OCI-LY1 (cell line): ENCODE data around the gene CELA3B.
"Not testable (repeated sequence)": the region's sequence is repeated elsewhere in the genome, so short reads cannot be mapped to it uniquely, and the experiment has no call there.

Experiments
- EZH2 ChIP-seq: fragments of 200-600 bp; sonication (generic), shearing (Covaris generic); IDR thresholded peaks from 2 replicates; pipeline ENCODE4 v1.8.0; 2017; ENCODE audit warnings: borderline replicate concordance, mixed run types, mild to moderate bottlenecking, antibody characterized with exemption, low read length, moderate library complexity, mixed read lengths
- TF ChIP-seq, protein P1 (sequence below): fragments of 200-600 bp; sonication (generic), shearing (Covaris generic); IDR thresholded peaks from 2 replicates; pipeline ENCODE4 v1.5.1; 2017; ENCODE audit warnings: mild to moderate bottlenecking, antibody characterized with exemption, low read length, moderate library complexity, mixed read lengths

GRCh38 chr1:21996663-21996970, 19.8 kb downstream of the CELA3B start:
- TF ChIP-seq EZH2 = not testable (repeated sequence)
- TF ChIP-seq, protein P1, sequence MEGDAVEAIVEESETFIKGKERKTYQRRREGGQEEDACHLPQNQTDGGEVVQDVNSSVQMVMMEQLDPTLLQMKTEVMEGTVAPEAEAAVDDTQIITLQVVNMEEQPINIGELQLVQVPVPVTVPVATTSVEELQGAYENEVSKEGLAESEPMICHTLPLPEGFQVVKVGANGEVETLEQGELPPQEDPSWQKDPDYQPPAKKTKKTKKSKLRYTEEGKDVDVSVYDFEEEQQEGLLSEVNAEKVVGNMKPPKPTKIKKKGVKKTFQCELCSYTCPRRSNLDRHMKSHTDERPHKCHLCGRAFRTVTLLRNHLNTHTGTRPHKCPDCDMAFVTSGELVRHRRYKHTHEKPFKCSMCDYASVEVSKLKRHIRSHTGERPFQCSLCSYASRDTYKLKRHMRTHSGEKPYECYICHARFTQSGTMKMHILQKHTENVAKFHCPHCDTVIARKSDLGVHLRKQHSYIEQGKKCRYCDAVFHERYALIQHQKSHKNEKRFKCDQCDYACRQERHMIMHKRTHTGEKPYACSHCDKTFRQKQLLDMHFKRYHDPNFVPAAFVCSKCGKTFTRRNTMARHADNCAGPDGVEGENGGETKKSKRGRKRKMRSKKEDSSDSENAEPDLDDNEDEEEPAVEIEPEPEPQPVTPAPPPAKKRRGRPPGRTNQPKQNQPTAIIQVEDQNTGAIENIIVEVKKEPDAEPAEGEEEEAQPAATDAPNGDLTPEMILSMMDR = not testable (repeated sequence)
